GM19239 (cell line): Measurements from ENCODE around the gene TMEM94.
"Not testable (repeated sequence)": the region's sequence is repeated elsewhere in the genome, so short reads cannot be mapped to it uniquely, and the experiment has no call there.

Source experiments
- DNase-seq: peaks from one replicate; pipeline ENCODE4 v3.0.0; 2011; ENCODE audit warnings: low spot score; ENCODE audit not compliant: insufficient read length
- FAIRE-seq: peaks from 2 replicates; lab custom pipeline; 2011; peaks lifted over from hg19 to GRCh38; lab: Jason Lieb, UNC

TMEM94 gene

GRCh38 chr17:75518983-75519537 lies 62.6 kb downstream of the TMEM94 start:
- FAIRE-seq (no peak), DNase-seq (no peak)

- FAIRE-seq, DNase-seq: not testable (repeated sequence)
Measured at GRCh38 chr17:75520413-75520812, 64.0 kb downstream of the TMEM94 start.

DNA sequence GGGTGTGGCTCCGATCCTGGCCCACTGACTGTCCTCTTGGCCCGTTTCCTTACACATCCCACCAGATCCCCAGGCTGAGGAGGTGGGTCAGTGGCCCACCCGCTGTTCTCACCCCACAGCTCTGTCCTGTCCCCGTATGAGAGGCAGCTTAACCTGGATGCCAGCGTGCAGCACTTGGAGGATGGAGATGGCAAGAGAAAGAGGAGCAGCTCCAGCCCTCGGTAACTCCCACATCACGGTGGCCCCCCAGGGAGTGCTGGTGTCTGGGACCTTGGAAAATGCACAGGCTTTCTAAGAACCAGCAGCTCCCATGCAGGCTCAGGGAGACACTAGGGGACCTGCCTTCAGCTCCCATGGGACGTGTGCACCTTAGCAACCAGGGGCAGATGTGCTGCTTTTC lies 64.9 kb downstream of the TMEM94 start:
- FAIRE-seq (no peak), DNase-seq (no peak)

DNA sequence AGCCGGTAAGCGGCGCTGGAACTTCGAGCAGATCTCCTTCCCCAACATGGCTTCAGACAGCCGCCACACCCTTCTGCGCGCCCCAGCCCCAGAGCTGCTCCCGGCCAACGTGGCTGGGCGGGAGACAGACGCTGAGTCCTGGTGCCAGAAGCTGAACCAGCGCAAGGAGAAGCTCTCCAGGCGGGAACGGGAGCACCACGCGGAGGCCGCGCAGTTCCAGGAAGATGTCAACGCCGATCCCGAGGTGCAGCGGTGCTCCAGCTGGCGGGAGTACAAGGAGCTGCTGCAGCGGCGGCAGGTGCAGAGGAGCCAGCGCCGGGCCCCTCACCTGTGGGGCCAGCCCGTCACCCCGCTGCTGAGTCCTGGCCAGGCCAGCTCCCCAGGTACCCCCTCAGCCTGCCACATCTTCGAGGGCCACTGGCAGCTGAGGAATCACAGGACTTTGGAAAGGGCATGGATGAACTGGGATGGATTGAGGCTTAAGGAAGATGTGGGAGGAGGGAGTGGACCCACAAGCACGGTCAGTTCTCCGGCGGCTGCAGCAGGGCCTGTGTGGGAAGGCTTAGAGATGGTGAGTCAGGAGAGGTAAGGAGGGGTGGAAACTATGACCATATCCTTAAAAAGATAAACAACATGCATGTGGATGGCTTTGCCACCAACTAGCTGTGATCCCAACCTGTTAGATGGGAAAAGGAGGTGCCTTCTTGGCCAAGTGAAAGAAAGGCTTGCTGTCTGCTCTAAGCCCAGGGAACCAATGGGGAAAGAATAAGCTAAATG lies 65.7 kb downstream of the TMEM94 start:
- FAIRE-seq (no peak), DNase-seq (no peak)

DNA sequence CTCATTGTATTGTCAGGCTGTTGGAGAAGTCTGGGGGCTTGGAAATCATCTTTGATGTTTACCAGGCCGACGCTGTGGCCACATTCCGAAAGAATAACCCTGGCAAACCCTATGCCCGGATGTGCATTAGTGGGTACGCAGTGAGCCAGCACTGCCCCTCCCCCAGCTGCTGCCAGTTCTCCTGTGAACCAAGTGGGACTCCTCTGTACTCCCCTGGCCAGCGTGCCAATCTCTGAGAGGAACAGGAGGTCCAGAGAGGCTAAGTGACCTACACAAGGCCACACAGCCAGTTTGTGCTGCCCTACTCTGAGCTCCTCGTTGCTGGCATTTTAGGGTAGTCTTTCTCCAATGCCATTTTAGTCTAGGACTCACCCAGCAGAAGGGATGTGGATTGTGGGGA lies 67.2 kb downstream of the TMEM94 start:
- DNase-seq (no peak), FAIRE-seq (no peak)

GRCh38 chr17:75524269-75524969 lies 68.0 kb downstream of the TMEM94 start:
- no peak for FAIRE-seq
- DNase-seq: no peak

DNA sequence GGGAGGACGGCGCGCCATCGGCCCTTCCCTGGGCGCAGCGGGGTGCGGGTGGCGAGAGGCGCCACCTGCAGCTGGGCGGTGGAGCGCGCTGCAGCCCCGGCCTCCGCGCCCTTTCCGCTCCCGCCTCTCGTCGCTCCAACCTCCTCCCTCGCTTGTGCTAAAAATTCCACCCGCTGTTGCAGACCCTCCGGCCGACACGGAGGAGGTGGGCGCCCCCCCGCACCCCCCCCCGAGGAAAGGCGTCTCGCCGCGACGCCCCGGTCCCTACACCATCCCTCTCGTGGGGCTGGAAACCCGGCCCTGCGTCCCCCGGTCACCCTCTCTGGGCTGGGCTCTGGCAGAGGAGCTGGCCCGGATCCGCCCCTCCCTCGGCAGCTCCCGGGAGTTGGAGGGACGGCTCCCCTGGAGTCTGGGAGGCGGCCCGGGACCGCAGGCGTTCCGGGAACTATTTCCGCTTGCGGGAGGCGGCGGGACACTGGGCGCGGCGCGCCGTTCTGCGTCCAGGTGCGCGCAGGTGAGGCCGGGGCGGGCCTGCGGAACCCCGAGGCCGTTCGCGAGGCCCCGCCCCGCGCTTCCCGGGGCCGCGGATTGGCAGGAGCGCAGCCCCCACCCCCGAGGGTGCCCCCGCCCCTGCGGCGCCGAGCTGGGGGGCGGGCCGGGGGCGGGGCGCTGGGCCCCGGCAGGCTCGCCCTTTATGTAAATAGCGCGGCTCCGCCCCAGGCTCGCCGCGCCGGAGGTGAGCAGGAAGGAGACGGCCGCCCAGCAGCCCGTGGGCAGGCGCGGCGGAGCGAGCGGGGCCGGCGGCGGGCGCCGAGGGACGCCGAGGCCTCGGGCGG lies 68.8 kb downstream of the TMEM94 start, which contains the start of gene LLGL2:
Gene LLGL2, plus strand, starts transcription at position 728 of the 836 bp plus-strand sequence. CDS start 17,730 bp downstream, outside the sequence.
- FAIRE-seq (peak; percentile 44), DNase-seq (peak; percentile 96)

DNA sequence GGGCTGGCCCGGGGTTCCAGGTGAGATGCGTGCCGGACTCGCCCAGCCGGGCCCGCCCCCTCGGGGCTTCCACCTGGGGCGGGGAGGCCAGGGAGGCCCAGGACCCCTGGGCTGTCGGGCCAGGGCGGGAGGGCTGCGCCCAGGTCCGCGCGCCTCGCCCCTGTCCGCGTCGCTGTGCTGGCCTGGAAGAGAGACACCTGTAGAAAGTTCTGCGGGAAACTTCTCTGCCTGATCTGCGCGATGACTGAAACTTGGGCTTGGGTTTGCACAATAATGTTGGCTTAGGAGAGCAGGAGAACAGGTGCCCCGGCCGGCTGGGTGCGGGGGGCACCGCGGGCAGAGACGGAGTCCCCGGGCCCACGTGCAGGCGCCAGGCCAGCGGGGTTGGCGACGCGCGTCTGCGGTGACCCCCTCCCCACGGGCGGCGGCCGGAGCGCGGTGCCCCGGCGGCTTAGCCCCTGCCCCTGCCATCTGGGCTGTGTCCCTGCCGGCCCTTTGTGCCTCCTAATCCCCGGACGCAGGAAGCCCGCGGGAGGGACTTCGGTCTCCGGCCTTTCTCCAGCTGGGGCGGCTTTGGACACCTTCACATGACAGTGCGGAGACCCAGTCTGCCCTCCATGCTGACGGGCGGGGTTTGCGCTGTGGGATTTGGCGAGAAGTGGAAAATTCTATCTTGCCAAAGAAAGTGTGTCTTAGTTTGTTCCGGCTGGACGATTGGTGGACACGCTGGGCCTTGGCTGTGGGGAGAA lies 69.5 kb downstream of the TMEM94 start:
- FAIRE-seq (no peak), DNase-seq (no peak)

- DNase-seq (no peak), FAIRE-seq (no peak)
Measured at GRCh38 chr17:75526555-75527270, 70.3 kb downstream of the TMEM94 start.

GRCh38 chr17:75530837-75531720 lies 74.6 kb downstream of the TMEM94 start:
- FAIRE-seq: no peak
- DNase-seq: no peak

GRCh38 chr17:75531721-75532072 lies 75.3 kb downstream of the TMEM94 start:
- DNase-seq (no peak), FAIRE-seq (no peak)

DNA sequence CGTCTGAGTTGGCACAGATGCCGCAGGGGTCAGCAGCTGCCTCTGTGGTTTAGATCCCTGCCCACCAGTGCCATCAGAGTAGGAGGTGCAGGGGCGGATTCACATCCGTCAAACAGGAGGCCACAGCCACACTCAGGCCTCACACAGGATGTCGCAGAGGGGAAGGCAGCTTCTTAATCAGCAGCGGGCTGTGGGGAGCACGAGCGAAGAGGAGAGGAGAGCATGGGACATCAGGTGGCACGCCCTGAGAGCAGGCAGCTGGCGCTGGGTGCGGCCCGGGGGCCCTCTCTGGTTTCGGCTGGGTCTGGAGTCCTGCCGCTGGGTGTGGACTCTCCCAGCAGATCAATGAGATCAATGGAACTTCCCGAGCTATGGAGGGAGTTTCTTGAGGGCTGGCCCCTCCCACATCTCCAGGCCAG lies 78.7 kb downstream of the TMEM94 start:
- peak; percentile 59 for DNase-seq
- no peak for FAIRE-seq

DNA sequence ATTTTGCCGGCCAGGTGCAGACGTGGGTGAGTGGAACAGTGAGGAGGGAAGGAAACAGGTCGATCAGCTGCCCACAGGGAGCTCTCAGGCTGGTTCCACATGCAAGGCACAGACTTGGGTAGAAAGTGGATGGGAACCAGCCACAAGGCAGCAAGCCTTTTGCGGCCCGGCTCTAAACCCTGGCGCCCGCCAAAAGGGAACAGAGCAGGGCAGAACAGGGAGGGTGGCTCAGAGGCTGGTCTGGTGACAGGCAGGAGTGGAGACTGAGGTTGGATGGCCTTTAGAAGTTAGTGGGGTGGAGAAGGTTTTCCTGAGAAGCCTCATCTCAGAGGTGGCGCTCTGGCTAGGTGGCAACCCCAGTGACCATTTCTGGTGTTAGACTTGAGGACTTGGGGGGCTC lies 79.4 kb downstream of the TMEM94 start:
- DNase-seq (no peak), FAIRE-seq (no peak)

- FAIRE-seq: no peak
Measured at GRCh38 chr17:75536366-75536765, 79.9 kb downstream of the TMEM94 start.

DNA sequence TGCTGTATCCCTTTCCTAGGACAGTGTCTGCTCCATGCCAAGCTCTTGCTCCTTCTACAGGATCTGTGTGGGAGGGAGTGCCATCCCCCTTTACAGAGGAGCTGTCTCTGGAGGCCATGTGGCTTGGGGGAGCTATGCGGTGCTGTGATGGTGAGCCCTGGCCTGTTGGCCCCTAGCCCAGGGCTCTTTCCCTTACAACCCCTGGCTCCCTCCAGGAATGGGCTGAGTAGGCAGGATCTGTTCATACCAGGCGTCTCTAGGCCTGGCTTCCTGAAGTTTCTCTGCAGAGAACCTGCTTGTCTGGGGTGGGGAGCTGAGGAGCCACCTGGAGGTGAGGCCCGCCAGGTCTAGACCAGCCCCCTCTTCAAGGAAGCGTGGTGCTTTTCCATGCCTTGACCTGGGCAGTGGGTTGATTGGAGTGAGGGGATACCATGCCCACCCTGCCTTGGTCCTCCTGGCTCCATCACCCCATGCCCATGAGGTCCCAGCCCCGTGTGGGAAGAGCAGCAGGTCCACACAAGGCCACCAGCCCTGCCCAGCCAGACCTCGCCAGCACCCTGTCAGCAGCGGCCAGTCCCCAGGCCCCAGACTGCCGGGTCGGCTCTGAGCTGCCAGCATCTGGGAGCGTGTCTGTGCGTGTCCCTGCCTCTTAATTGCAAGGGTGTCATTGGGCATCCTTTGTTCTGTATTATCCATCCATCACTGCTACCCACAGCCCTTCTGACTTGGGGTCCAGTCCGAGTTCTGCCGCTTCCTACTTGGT lies 83.7 kb downstream of the TMEM94 start:
- no peak for FAIRE-seq
- DNase-seq: no peak

More at GRCh38 chr17:75536366-75536765, 79.9 kb downstream of the TMEM94 start:
- DNase-seq: no peak

DNA sequence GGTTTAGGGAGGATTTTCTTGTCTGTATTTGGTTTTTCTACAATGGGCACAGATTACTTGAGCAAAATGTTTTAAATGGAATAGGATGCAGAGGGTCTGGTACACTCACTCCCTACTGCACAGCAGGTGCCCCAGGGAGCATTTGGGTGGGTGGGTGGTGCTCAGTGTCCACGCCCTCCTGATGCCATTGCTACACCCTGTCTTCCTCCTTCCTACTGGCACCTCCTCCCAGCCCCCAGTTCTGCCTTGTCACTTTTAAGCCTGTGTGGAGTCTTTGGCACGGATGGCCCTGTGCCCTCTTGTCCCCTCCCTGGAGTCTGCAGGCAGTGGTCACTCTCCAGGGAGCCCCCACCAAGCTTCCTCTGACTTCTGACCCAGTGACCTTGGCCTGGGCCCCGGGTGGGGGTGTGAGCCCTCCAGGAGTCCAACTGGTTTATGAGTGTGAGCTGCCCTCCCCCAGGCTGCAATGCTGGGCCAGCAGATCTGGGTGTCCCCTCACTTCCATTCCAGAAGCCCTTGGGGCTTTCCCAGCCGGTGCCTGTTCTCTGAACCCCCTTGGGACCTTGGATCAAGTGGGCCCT lies 84.6 kb downstream of the TMEM94 start:
- DNase-seq: no peak
- no peak for FAIRE-seq

GRCh38 chr17:75542229-75542628 lies 85.8 kb downstream of the TMEM94 start:
- no peak for FAIRE-seq

More at GRCh38 chr17:75542229-75542628, 85.8 kb downstream of the TMEM94 start:
- DNase-seq: no peak
